ENCODE data around the gene SFXN4.

DNA sequence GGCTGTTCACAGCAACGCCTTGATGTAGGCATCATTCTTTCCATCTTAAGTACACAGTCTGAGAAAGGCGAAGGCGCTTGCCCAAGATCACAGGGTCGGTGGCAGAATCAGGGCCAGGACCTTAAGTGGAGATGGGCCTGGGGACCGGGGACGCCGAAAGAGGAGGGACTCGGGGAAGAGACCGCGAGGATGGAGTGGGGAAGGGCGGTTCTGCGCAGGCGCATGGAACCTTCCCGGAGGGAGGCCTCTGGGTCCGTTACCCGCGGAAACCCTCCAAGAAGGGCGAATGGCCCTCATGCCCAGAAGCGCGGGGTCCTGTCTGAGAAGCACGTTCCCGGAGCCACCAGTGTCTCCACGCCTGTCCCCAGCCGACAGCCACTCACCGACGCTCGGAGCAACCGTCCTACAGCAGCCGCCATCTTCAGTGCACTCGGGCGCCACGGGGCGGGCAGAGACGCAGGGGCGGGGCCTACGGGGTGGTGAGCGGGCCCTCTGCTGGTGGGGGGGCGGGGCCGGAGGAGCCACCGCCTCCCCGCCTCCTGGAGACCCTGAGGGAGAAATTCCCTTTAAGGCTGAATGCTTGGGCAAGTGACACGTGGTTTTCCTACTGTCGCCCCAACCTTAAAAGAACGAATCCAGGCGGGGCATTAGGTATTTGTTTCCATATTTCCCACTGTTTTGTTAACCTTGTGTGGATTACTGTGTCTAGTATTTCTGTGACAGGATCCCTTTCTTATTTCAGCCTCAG, 13.0 kb upstream of the SFXN4 start, which contains the start of gene PRDX3:
- TF ChIP-seq TCF4 (CRISPR knock-in tag; IDR thresholded peaks at IDR 0.05; ENCODE audit: borderline replicate concordance) (no peak), ISL1 (CRISPR knock-in tag; IDR thresholded peaks at IDR 0.05) (no peak), RARB (CRISPR knock-in tag; IDR thresholded peaks at IDR 0.05) (no peak), ZNF70 (CRISPR knock-in tag; IDR thresholded peaks at IDR 0.05) (no peak)
- TF ChIP-seq, protein P1, sequence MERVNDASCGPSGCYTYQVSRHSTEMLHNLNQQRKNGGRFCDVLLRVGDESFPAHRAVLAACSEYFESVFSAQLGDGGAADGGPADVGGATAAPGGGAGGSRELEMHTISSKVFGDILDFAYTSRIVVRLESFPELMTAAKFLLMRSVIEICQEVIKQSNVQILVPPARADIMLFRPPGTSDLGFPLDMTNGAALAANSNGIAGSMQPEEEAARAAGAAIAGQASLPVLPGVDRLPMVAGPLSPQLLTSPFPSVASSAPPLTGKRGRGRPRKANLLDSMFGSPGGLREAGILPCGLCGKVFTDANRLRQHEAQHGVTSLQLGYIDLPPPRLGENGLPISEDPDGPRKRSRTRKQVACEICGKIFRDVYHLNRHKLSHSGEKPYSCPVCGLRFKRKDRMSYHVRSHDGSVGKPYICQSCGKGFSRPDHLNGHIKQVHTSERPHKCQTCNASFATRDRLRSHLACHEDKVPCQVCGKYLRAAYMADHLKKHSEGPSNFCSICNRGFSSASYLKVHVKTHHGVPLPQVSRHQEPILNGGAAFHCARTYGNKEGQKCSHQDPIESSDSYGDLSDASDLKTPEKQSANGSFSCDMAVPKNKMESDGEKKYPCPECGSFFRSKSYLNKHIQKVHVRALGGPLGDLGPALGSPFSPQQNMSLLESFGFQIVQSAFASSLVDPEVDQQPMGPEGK (CRISPR knock-in tag; IDR thresholded peaks at IDR 0.05; ENCODE audit: borderline replicate concordance): no peak
- TF ChIP-seq, protein P2, sequence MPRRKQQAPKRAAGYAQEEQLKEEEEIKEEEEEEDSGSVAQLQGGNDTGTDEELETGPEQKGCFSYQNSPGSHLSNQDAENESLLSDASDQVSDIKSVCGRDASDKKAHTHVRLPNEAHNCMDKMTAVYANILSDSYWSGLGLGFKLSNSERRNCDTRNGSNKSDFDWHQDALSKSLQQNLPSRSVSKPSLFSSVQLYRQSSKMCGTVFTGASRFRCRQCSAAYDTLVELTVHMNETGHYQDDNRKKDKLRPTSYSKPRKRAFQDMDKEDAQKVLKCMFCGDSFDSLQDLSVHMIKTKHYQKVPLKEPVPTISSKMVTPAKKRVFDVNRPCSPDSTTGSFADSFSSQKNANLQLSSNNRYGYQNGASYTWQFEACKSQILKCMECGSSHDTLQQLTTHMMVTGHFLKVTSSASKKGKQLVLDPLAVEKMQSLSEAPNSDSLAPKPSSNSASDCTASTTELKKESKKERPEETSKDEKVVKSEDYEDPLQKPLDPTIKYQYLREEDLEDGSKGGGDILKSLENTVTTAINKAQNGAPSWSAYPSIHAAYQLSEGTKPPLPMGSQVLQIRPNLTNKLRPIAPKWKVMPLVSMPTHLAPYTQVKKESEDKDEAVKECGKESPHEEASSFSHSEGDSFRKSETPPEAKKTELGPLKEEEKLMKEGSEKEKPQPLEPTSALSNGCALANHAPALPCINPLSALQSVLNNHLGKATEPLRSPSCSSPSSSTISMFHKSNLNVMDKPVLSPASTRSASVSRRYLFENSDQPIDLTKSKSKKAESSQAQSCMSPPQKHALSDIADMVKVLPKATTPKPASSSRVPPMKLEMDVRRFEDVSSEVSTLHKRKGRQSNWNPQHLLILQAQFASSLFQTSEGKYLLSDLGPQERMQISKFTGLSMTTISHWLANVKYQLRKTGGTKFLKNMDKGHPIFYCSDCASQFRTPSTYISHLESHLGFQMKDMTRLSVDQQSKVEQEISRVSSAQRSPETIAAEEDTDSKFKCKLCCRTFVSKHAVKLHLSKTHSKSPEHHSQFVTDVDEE (CRISPR knock-in tag; IDR thresholded peaks at IDR 0.05): no peak
